Vagina (tissue), 2 donors: Measurements from ENCODE around the gene ETV3. TPM values are rescaled to one million over a fixed set of nuclear protein-coding genes. Genes with fewer than 3 reads are reported as not detected.
"Not testable (repeated sequence)": the region's sequence is repeated elsewhere in the genome, so short reads cannot be mapped to it uniquely, and the experiment has no call there.

Experiments
- DNase-seq, 2 donors: peaks; one replicate each; pipeline ENCODE4 v3.0.0-alpha.2; 2017; ENCODE audit errors: extremely low spot score in 2 of 2
- H3K27ac ChIP-seq: fragments of 200-600 bp; sonication (generic); one replicate; pipeline ENCODE4 v1.5.1; 2019
- H3K27me3 ChIP-seq: fragments of 200-600 bp; sonication (generic); one replicate; pipeline ENCODE4 v1.5.1; 2019
- H3K36me3 ChIP-seq, 2 donors: fragments of 200-600 bp; sonication (generic); one replicate each; pipeline ENCODE4 v1.5.1; 2017 to 2019
- H3K4me1 ChIP-seq: fragments of 200-600 bp; sonication (generic); one replicate; pipeline ENCODE4 v1.5.1; 2019
- H3K4me3 ChIP-seq, 2 donors: fragments of 200-600 bp; sonication (generic); 1 replicate in 1 of 2; 2 replicates in 1 of 2; pipeline ENCODE4 v1.5.1; 2016 to 2019
- H3K9me3 ChIP-seq: fragments of 200-600 bp; sonication (generic); one replicate; pipeline ENCODE4 v1.5.1; 2019
- POLR2A ChIP-seq, 2 donors: fragments of 450-650 bp; IDR thresholded peaks; one replicate each; pipeline ENCODE4 v1.6.1; 2017; ENCODE audit warnings: antibody characterized with exemption in 2 of 2, mild to moderate bottlenecking in 2 of 2, moderate library complexity in 2 of 2
- POLR2AphosphoS5 ChIP-seq, 2 donors: sonication (generic); formaldehyde crosslinking; IDR thresholded peaks; one replicate each; pipeline ENCODE4 v1.9.0; 2017; ENCODE audit warnings: antibody characterized with exemption in 2 of 2, mild to moderate bottlenecking in 2 of 2, low read depth in 1 of 2; ENCODE audit not compliant: insufficient read depth in 1 of 2
- intact Hi-C: fragments of 100-400 bp; cut with DNase I; formaldehyde crosslinking; loops from one replicate; pipeline ENCODE4 v1.15.1; 2023
- total RNA-seq: library from RNA; depleted of rRNA; stranded (reverse); fragments of >200 nt; gene quantifications from one replicate; pipeline ENCODE4 v1.2.3, GENCODE V29; 2016
- TF ChIP-seq, protein P1 (sequence below), 3 experiments: fragments of 450-650 bp in 2 of 3; fragments of 200-600 bp in 1 of 3; sonication (generic) in 1 of 3; IDR thresholded peaks; one replicate each; pipeline ENCODE4 v1.5.1; 2017 to 2019; ENCODE audit warnings: antibody characterized with exemption in 3 of 3, mild to moderate bottlenecking in 2 of 3, moderate library complexity in 2 of 3

The ETV3 gene
- total RNA-seq, 1 donor from 2014 or later = 37.3 TPM

DNA sequence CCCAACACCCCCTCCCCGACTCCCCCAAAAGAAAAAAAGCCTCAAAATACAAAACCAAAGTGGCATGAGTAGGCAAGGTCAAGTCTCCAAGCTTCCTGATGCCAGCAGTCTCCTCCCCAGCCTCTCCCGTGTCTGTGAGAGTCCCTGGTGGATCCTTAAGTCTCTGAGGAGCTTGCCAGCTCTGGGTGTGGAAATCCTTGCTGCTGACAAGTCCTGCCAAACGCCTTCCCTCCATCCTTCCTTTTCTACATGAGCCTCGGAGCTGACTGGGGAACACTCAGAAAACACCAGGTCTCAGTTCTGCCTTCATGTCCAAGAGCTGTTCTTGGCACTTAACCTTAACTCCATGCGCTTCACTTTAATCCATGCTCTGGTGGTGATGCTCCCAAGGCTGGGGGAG lies 34.9 kb downstream of the ETV3 start:
- intact Hi-C loops = no loop called here
- no peaks in the 10 kb centered on the region for H3K27me3 ChIP-seq
- no peak overlapping the region for H3K27ac ChIP-seq

DNA sequence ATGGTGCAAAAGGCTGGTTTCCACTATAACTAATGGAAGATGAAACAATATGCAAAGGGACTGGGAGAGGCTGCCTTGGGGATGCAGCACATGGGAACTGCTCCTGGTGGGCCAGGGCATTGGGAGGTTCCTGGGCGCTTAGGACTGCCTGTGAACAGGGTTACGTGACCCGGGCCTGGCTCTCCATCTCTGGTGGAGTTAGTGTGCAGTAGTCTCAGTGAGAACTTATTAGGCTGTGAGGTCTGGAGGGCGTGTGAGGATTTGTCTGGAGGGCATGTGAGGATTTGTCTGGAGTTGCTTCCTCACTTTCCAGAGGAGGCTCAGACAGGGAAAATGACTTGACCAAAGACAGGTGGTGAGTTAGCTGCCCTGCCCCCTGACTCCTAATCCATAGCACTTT lies 37.0 kb downstream of the ETV3 start:
- Histone ChIP-seq H3K27ac (no peak overlapping the region), H3K4me1 (no peaks in the 10 kb centered on the region), H3K27me3 (no peaks in the 10 kb centered on the region), H3K9me3 (no peaks in the 10 kb centered on the region), H3K36me3 (no peaks in the 10 kb centered on the region), H3K4me3 (no peak overlapping the region)
- DNase-seq = no peak
- TF ChIP-seq, protein P1, sequence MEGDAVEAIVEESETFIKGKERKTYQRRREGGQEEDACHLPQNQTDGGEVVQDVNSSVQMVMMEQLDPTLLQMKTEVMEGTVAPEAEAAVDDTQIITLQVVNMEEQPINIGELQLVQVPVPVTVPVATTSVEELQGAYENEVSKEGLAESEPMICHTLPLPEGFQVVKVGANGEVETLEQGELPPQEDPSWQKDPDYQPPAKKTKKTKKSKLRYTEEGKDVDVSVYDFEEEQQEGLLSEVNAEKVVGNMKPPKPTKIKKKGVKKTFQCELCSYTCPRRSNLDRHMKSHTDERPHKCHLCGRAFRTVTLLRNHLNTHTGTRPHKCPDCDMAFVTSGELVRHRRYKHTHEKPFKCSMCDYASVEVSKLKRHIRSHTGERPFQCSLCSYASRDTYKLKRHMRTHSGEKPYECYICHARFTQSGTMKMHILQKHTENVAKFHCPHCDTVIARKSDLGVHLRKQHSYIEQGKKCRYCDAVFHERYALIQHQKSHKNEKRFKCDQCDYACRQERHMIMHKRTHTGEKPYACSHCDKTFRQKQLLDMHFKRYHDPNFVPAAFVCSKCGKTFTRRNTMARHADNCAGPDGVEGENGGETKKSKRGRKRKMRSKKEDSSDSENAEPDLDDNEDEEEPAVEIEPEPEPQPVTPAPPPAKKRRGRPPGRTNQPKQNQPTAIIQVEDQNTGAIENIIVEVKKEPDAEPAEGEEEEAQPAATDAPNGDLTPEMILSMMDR (IDR thresholded peaks at IDR 0.05) = no peak
- TF ChIP-seq POLR2A (IDR thresholded peaks at IDR 0.05) = no peak
- no peak for TF ChIP-seq POLR2AphosphoS5 (IDR thresholded peaks at IDR 0.05; ENCODE audit: insufficient read depth in 1 of 2, low read depth in 1 of 2)
- intact Hi-C loops = no loop called here

More for the DNA sequence above, 34.9 kb downstream of the ETV3 start:
- Histone ChIP-seq H3K9me3 (no peaks in the 10 kb centered on the region), H3K4me3 (no peak overlapping the region), H3K4me1 (no peaks in the 10 kb centered on the region), H3K36me3 (no peaks in the 10 kb centered on the region)
- no peak for DNase-seq
- TF ChIP-seq POLR2A (IDR thresholded peaks at IDR 0.05) = no peak
- no peak for TF ChIP-seq POLR2AphosphoS5 (IDR thresholded peaks at IDR 0.05; ENCODE audit: insufficient read depth in 1 of 2, low read depth in 1 of 2)
- TF ChIP-seq, protein P1 (IDR thresholded peaks at IDR 0.05) = no peak

DNA sequence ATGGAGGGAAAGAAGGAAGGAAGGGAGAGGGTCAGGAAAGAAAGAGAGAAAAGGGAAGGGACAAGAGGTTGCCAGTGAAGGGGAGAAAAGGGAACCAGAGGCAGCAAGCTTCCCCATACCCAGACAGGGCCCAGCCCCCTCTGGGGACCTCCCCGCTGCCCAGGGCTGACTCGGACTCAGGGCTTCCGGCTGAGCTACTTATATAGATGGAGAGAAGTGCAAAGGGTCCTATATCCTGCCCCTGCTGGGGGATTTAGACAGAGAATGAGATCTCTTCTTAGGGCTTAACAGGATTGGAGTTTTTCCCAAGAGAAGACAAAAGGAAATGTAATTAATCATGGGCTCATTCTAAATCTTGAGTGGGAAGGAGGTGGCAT lies 38.6 kb downstream of the ETV3 start, which contains the start of gene ETV3L:
ETV3L (minus strand) TSS at position 176 of the 377 bp plus-strand sequence. CDS start 285 bp downstream, outside the sequence.
- Histone ChIP-seq H3K4me3 (no peak within 1 kb of the TSS), H3K27me3 (no peaks in the 10 kb centered on the region)
- intact Hi-C loops = no loop called here

DNA sequence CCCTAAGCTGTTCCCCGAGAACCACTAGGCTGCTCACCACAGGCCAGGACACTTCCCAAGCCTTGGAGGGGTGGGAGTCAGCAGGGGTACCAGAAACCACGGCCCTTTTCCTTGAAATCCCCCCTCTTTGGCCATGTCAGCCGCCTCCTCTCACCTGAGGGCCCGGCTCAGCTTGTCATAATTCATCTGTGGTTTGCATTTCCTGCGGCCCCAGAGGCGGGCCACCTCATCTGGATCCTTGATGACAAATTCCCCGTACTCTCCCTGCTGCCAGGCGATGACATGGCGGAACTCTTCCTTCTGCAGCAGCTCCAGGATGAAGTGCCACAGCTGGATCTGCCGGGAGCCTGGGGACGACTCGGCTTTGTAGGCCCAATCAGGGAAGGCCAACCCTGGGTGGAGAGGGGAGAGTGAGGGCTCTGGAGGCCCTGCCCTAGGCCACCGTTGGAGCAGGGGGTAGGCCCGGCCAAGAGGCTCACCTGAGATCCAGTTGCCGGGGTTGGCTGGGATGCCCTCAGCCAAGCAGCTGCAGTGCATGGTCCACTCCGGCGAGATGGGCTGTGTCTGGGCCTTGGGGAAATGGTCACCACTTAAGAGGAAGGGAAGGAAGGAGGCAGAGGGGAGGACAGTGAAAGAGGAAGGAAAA lies 39.1 kb downstream of the ETV3 start:
- not testable (repeated sequence) for DNase-seq

More for the DNA sequence above, 38.6 kb downstream of the ETV3 start, which contains the start of gene ETV3L:
- Histone ChIP-seq H3K9me3 (no peaks in the 10 kb centered on the region), H3K36me3 (no peaks in the 10 kb centered on the region), H3K4me1 (no peaks in the 10 kb centered on the region), H3K27ac (no peak within 1 kb of the TSS)
- no peak for DNase-seq
- no peak for TF ChIP-seq POLR2A (IDR thresholded peaks at IDR 0.05)
- no peak for TF ChIP-seq POLR2AphosphoS5 (IDR thresholded peaks at IDR 0.05; ENCODE audit: insufficient read depth in 1 of 2, low read depth in 1 of 2)
- TF ChIP-seq, protein P1 (IDR thresholded peaks at IDR 0.05) = no peak

DNA sequence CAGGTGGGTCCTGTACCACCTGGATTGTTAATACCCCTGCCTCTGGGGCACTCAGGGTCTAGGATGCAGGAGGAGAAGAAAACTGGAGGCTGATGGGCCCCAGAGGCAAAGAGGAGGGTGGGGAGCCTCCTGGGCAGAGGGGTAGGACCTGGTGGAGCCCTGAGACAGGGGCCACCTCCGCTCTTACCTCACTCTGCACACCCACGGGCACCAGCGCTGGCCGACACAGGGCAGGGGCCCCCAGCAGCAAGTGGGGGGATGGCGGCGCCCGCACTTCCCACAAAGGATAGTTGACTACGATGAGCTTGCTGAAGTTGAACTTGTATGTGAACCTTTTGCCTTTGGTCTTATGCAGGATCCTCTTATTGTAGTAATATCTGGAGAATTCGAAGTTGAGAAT lies 39.7 kb downstream of the ETV3 start:
- TF ChIP-seq, protein P1 (IDR thresholded peaks at IDR 0.05) = no peak
- TF ChIP-seq POLR2A (IDR thresholded peaks at IDR 0.05) = no peak
- no peak for TF ChIP-seq POLR2AphosphoS5 (IDR thresholded peaks at IDR 0.05; ENCODE audit: insufficient read depth in 1 of 2, low read depth in 1 of 2)
- Histone ChIP-seq H3K4me1 (no peaks in the 10 kb centered on the region), H3K4me3 (no peak overlapping the region), H3K9me3 (no peaks in the 10 kb centered on the region), H3K27ac (no peak overlapping the region), H3K36me3 (no peaks in the 10 kb centered on the region), H3K27me3 (no peaks in the 10 kb centered on the region)
- intact Hi-C loops = no loop called here
- no peak for DNase-seq

More for the DNA sequence above, 39.1 kb downstream of the ETV3 start:
- H3K27ac ChIP-seq, H3K4me1 ChIP-seq, H3K36me3 ChIP-seq, intact Hi-C loops, H3K4me3 ChIP-seq, H3K27me3 ChIP-seq, H3K9me3 ChIP-seq: not testable (repeated sequence)
